GM08714 (cell line): ENCODE measurements around the gene ERVMER34-1.

ENCODE experiments used
- H3K4me3 ChIP-seq: fragments of 200-500 bp; sonication (Bioruptor generic); 2 replicates; pipeline ENCODE4 v1.5.1; 2014; ENCODE audit warnings: mild to moderate bottlenecking, low read length, inconsistent platforms
- ZNF274 ChIP-seq: IDR thresholded peaks from 2 replicates; pipeline ENCODE4 v1.6.1; 2012; ENCODE audit warnings: mild to moderate bottlenecking, low read depth, low read length

ERVMER34-1 gene, protein sequence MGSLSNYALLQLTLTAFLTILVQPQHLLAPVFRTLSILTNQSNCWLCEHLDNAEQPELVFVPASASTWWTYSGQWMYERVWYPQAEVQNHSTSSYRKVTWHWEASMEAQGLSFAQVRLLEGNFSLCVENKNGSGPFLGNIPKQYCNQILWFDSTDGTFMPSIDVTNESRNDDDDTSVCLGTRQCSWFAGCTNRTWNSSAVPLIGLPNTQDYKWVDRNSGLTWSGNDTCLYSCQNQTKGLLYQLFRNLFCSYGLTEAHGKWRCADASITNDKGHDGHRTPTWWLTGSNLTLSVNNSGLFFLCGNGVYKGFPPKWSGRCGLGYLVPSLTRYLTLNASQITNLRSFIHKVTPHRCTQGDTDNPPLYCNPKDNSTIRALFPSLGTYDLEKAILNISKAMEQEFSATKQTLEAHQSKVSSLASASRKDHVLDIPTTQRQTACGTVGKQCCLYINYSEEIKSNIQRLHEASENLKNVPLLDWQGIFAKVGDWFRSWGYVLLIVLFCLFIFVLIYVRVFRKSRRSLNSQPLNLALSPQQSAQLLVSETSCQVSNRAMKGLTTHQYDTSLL

DNA sequence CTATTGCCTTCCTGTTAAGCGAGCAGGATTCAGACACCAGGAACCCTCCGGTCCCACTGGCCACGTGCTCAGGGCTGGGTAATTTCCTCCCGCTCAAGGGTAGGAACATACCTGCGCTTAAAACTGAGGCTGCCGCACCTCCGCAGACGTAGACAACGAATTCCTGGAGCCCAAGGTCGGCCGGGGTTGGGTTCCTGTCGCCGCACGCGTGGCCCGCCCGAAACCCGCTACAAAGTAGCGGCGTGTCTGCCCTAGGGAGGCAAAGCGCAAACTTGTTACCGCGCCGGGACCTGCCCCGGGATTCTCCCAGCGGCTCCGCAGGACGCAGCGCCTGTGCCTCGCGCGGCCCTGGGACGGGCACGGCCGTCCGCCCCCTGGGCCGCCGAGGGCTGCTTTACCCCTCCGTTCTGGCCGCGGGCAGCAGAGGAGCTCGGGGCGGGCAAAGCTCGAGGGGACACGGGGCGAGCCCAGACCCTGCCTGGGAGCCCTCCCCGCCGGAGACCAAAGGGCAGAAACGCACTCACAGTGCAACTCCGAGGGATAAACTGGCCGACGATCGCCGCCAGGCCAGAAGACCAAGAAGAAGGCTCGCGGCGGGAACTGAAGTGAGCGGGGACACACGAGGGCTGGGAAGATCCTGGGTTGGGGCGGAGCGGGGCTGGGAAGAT, at the start of gene ERVMER34-1:
TSS of gene ERVMER34-1 (minus strand) at position 607 of the 668 bp plus-strand sequence. CDS start 5,905 bp downstream, outside the sequence.
- peak within 1 kb of the TSS; percentile 7; the same call in 1 of the 2 replicates for H3K4me3 ChIP-seq
- no peak for TF ChIP-seq ZNF274

DNA sequence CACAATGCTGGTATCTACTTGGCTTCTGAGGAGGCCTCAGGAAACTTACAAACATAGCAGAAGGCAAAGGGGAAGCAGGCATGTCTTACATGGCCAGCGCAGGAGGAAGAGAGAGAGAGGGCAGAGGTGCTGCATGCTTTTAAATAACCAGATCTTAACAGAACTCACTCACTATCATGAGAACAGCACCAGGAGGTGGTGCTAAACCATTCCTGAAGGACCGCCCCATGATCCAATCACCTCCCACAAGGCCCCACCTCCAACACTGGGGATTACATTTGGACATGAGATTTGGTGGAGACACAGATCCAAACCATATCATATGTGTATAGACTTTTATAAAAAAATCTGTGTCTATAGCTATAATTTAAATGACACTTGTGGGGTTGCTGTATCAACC, 48.6 kb upstream of the ERVMER34-1 start:
- H3K4me3 ChIP-seq: no peak overlapping the region
- TF ChIP-seq ZNF274: no peak

DNA sequence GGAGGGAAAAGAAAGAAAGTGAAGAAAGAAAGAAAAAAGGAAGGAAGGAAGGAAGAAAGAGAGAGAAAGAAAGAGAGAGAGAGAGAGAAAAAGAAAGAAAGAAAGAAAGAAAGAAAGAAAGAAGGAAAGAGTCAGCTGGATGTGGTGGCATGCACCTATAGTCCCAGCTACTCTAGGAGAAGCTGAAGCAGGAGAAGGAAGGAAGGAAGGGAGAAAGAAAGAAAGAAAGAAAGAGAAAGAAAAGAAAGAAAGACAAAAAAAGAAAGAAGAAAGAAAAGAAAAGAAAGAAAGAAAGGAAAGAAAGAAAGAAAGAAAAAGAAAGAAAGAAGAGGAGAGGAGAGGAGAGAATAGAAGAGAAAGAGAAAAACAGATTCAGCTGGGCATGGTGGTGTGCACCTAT, 44.3 kb upstream of the ERVMER34-1 start:
- TF ChIP-seq ZNF274: no peak

GRCh38 chr4:52791936-52792335, 40.7 kb upstream of the ERVMER34-1 start:
- TF ChIP-seq ZNF274: no peak
- H3K4me3 ChIP-seq: no peak overlapping the region

More for the DNA sequence above, 44.3 kb upstream of the ERVMER34-1 start:
- no peak overlapping the region for H3K4me3 ChIP-seq

GRCh38 chr4:52789774-52790173, 38.5 kb upstream of the ERVMER34-1 start:
- TF ChIP-seq ZNF274: no peak
- no peak overlapping the region for H3K4me3 ChIP-seq

- no peak overlapping the region for H3K4me3 ChIP-seq
- TF ChIP-seq ZNF274: no peak
These were observed 37.6 kb upstream of the ERVMER34-1 start for GRCh38 chr4:52788806-52789205.

- H3K4me3 ChIP-seq: no peak overlapping the region
- TF ChIP-seq ZNF274: no peak
These were observed 31.8 kb upstream of the ERVMER34-1 start for GRCh38 chr4:52783069-52783468.

DNA sequence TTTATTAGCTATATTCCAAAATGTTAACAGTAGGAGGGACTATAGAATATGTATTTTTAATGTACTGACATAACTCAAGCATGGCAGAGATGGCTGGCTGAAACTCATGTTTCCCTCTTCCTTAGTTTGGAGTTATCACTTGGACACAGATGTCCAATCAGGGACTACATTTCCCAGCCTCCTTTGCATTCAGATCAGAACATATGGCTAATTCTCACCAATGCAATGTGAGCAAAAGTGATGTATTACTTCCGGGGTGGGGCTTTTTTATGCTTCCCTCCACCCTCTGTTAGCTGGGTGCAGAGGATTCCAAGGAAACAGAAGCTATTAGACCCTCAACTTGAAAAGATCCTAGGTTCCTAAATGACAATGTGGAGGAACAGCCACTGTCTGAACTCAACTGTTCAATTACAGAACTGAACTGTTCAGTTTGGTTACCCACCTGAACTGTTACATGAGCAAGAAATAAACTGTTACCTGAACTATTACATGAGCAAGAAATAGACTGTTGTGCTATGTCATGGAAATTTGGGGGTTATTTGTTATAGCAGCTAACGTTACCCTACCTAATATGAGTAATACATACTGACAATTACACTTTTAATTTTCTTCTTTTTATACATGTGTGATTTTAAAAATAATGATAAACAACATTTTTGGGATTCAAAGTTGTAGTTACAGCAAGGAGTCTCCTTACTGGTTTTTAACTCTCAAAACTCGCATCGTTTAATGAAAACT, 29.6 kb upstream of the ERVMER34-1 start:
- no peak overlapping the region for H3K4me3 ChIP-seq
- no peak for TF ChIP-seq ZNF274

DNA sequence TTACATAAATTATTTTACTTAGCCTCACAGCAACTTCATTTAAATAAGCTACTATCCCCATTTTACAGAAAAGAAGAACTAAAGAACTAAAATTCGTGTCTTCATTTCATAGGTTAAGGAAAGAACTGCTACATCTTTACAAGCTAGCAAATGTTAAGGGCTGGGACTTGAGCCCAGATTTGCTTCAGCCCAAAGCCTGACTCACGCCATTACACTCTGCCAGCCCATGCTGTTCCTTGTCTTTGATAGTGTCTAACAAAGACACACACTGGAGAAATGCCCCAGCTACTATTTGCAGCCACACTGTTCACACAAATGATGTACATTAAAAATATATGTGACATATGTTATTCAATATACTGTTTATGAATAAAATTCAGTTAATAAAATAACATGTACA, 29.0 kb upstream of the ERVMER34-1 start:
- H3K4me3 ChIP-seq: no peak overlapping the region

GRCh38 chr4:52760256-52760655, 9.0 kb upstream of the ERVMER34-1 start:
- TF ChIP-seq ZNF274: no peak
- no peak overlapping the region for H3K4me3 ChIP-seq

More for the DNA sequence above, 29.0 kb upstream of the ERVMER34-1 start:
- TF ChIP-seq ZNF274: no peak

- TF ChIP-seq ZNF274: no peak
- H3K4me3 ChIP-seq: no peak overlapping the region
These were observed 4.2 kb upstream of the ERVMER34-1 start for GRCh38 chr4:52755426-52755825.

GRCh38 chr4:52752936-52753335, 1.7 kb upstream of the ERVMER34-1 start:
- no peak for TF ChIP-seq ZNF274
- H3K4me3 ChIP-seq: no peak overlapping the region

GRCh38 chr4:52751487-52751911, 274 bp upstream of the ERVMER34-1 start:
- no peak for TF ChIP-seq ZNF274
- H3K4me3 ChIP-seq: peak overlapping the region; percentile 7; the same call in 1 of the 2 replicates

DNA sequence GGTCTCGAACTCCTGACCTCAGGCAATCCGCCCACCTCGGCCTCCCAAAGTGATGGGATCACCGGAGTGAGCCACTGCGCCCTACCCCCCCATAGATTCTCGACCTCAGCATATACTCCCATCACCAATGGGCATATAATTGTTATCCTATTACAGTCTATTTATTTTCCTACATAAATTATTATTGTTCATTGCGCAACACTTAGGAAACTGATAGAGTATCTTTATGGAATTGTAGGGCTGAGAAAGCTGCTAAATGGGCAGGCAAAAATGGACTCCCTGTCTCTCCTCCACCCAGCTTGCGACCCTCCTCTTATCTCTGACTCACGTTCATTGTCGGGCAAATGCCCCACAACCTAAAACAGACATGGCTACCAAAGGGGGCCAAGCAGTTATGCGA, 1.0 kb downstream of the ERVMER34-1 start:
- TF ChIP-seq ZNF274: no peak
- H3K4me3 ChIP-seq: no peak overlapping the region

- no peak for TF ChIP-seq ZNF274
- no peak overlapping the region for H3K4me3 ChIP-seq
These were observed 2.8 kb downstream of the ERVMER34-1 start for GRCh38 chr4:52748432-52748831.
